Measurements from ENCODE around the gene DMXL1. TPM values are rescaled to one million over a fixed set of nuclear protein-coding genes. Genes with fewer than 3 reads are reported as not detected.

Gene DMXL1
- total RNA-seq, 1 donor from 2014 or later, result 45.5 TPM

DNA sequence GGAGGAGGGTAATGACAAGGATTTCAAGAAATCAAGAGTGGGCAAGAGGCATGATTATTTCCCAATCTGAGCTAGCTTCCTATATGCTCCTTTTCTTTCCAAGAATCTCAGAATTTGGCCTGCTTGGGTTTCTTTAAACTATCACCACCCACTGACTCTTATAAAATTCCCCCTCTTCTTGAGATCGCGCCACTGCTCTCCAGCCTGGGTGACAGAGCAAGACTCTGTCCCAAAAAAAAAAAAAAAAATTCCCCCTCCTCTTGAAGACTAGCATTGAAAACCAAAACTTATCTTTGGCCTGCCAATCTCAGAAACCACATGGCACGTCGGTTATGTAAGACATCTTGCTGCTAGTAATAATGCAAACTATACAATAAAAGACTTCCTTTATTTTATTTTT lies 3.4 kb upstream of the DMXL1 start:
- Histone ChIP-seq H3K9ac (no peak overlapping the region), H3K27ac (no peak overlapping the region), H3K79me2 (ENCODE audit: low read depth) (peaks cover 9% of the 10 kb centered on the region), H3K36me3 (no peaks in the 10 kb centered on the region), H3K4me1 (peaks cover 6% of the 10 kb centered on the region), H3K27me3 (no peaks in the 10 kb centered on the region), H3K9me3 (ENCODE audit: low read depth) (no peaks in the 10 kb centered on the region), H4K20me1 (ENCODE audit: low read depth) (no peaks in the 10 kb centered on the region), H3K4me2 (no peak overlapping the region), H2AFZ (replicated peaks) (no peak overlapping the region), H3K4me3 (no peak overlapping the region), H3F3A (ENCODE audit: low read depth) (peaks cover 12% of the 10 kb centered on the region)
- TF ChIP-seq CTCF (IDR thresholded peaks at IDR 0.05) (no peak), EZH2phosphoT487 (IDR thresholded peaks at IDR 0.05) (no peak), EZH2 (IDR thresholded peaks at IDR 0.05) (no peak)
- no peak for DNase-seq (ENCODE audit: low spot score)
- no peaks in the 10 kb centered on the region for H3K9me3 Mint-ChIP-seq
- peaks cover 7% of the 10 kb centered on the region for H3K4me1 Mint-ChIP-seq
- H3K27ac Mint-ChIP-seq, result no peak overlapping the region
- no peaks in the 10 kb centered on the region for H3K27me3 Mint-ChIP-seq (ENCODE audit: insufficient read depth, low read depth)
- no peak overlapping the region for H3K4me3 Mint-ChIP-seq
- H3K36me3 Mint-ChIP-seq, result no peaks in the 10 kb centered on the region

DNA sequence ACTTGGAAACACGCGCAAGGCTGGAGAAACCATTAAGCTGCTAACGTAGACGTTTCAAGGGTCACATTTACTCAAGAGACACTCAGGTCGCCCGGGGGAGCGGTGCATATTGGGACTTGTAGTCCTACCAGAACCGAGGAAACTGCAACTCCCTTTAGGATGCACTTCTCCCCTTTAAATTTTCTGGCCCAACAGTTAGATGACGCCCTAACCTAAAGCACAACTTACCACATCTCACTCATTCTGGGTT lies 384 bp upstream of the DMXL1 start:
- Histone ChIP-seq H3K4me3 (peak overlapping the region; percentile 58), H3K27me3 (no peaks in the 10 kb centered on the region), H3K27ac (no peak overlapping the region), H3K4me1 (peaks cover 11% of the 10 kb centered on the region), H3K9ac (no peak overlapping the region), H3K9me3 (ENCODE audit: low read depth) (no peaks in the 10 kb centered on the region), H2AFZ (replicated peaks) (peak overlapping the region; percentile 70), H3F3A (ENCODE audit: low read depth) (peaks cover 12% of the 10 kb centered on the region), H4K20me1 (ENCODE audit: low read depth) (no peaks in the 10 kb centered on the region), H3K79me2 (ENCODE audit: low read depth) (peaks cover 40% of the 10 kb centered on the region), H3K4me2 (peak overlapping the region; percentile 85), H3K36me3 (no peaks in the 10 kb centered on the region)
- Mint-ChIP-seq H3K4me1 (peaks cover 19% of the 10 kb centered on the region), H3K27ac (peak overlapping the region; percentile 98), H3K4me3 (peak overlapping the region; percentile 100), H3K9me3 (no peaks in the 10 kb centered on the region), H3K36me3 (peaks cover 7% of the 10 kb centered on the region), H3K27me3 (ENCODE audit: insufficient read depth, low read depth) (no peaks in the 10 kb centered on the region)
- DNase-seq (ENCODE audit: low spot score), result peak; percentile 93
- TF ChIP-seq EZH2 (IDR thresholded peaks at IDR 0.05), result no peak
- TF ChIP-seq EZH2phosphoT487 (IDR thresholded peaks at IDR 0.05), result no peak
- no peak for TF ChIP-seq CTCF (IDR thresholded peaks at IDR 0.05)

DNA sequence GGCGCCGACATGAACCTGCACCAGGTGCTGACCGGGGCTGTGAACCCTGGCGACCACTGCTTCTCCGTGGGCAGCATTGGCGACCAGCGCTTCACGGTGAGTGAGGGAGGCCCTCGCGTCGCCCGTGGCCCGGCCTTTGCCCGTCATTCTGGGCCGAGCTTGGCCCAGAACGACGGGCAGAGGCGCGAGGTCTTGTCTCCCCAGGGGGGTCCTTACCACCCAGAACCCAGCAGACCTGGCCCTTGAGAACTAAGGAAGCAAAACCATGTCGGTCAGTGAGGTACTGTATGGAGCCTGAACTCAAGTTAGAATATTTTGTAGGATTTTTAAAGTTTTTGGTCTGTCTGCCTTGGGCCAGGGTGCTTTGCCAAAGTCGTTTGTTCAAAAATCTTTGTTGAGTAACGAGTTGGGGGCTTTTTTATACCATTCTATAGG lies 691 bp downstream of the DMXL1 start:
- Histone ChIP-seq H2AFZ (replicated peaks) (peak overlapping the region; percentile 70), H3K4me1 (peaks cover 11% of the 10 kb centered on the region), H3K36me3 (no peaks in the 10 kb centered on the region), H3F3A (ENCODE audit: low read depth) (peaks cover 12% of the 10 kb centered on the region), H3K79me2 (ENCODE audit: low read depth) (peaks cover 50% of the 10 kb centered on the region), H3K4me2 (peak overlapping the region; percentile 85), H3K9me3 (ENCODE audit: low read depth) (no peaks in the 10 kb centered on the region), H3K9ac (peak overlapping the region; percentile 75), H3K27me3 (no peaks in the 10 kb centered on the region), H3K27ac (peak overlapping the region; percentile 82), H4K20me1 (ENCODE audit: low read depth) (no peaks in the 10 kb centered on the region), H3K4me3 (peak overlapping the region; percentile 58)
- no peak overlapping the region for H3K27ac Mint-ChIP-seq
- TF ChIP-seq CTCF (IDR thresholded peaks at IDR 0.05), result no peak
- TF ChIP-seq EZH2 (IDR thresholded peaks at IDR 0.05), result no peak
- TF ChIP-seq EZH2phosphoT487 (IDR thresholded peaks at IDR 0.05), result no peak
- H3K27me3 Mint-ChIP-seq (ENCODE audit: insufficient read depth, low read depth), result no peaks in the 10 kb centered on the region
- peaks cover 19% of the 10 kb centered on the region for H3K4me1 Mint-ChIP-seq
- H3K4me3 Mint-ChIP-seq, result peak overlapping the region; percentile 100
- no peak for DNase-seq (ENCODE audit: low spot score)
- peaks cover 7% of the 10 kb centered on the region for H3K36me3 Mint-ChIP-seq
- H3K9me3 Mint-ChIP-seq, result no peaks in the 10 kb centered on the region
